ENCODE measurements around the gene TTC9.
A peak's percentile ranks its signal among the peaks of the same experiment; 100 is the strongest.

The TTC9 gene

DNA sequence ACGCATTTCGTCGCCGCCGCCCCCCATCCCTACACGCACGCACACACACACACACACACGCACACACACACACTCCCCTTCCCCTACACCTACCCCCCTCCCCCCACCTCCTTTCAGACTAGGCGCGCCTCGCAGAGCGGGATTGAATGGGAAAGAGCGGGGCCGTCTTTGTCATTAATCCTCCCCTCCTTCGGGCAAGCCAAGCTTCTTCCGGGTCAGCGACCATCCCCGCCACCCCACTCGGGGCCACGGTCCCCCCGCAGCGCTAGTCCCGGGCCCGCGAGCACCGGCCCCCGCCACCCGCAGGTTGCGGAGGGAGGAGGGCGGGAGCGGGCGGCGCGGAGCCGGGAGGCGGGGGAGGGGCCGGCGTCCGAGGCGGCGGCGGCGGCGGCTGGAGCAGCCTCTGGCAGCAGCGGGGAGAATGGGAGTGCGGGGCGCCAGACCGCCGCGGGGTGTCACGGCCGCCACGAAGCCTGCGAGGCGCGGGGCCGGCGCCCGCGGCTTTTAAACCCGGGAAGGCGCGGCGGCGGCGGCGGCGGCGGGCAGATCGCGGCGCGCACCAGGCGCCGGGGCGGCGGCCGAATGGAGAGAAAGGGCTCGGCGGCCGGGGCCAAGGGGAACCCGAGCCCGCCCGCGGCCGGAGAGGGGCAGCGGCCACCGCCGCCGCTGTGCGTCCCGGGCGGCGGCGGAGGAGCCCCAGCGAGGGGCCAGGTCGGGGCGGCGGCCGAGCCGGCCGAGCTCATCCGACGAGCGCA, at the start of gene TTC9:
TSS of gene TTC9 (plus strand) at position 369 of the 755 bp plus-strand sequence. CDS start at position 583, 214 bp downstream.
- DNase-seq (ENCODE audit: insufficient read length, low spot score) = peak; percentile 59

DNA sequence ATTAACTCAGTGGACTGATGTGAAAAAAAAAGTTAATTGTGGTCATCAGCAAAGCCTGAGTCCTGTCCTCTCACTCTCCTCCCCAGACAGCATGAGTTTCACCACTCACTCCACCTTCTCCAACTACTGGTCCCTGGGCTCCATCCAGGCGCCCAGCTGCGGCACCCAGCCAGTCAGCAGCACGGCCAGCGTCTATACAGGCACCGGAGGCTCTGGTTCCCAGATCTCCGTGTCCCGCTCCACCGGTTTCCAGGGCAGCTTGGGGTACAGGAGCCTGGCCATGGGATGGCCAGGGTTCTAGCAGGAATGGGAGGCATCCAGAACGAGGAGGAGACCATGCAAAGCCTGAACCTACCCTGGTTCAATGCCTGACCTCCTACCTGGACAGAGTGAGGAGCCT, 47.3 kb upstream of the TTC9 start:
- DNase-seq (ENCODE audit: insufficient read length, low spot score) (no peak), FAIRE-seq (peak; percentile 42)

More for the DNA sequence above, at the start of gene TTC9:
- FAIRE-seq = peak; percentile 33

DNA sequence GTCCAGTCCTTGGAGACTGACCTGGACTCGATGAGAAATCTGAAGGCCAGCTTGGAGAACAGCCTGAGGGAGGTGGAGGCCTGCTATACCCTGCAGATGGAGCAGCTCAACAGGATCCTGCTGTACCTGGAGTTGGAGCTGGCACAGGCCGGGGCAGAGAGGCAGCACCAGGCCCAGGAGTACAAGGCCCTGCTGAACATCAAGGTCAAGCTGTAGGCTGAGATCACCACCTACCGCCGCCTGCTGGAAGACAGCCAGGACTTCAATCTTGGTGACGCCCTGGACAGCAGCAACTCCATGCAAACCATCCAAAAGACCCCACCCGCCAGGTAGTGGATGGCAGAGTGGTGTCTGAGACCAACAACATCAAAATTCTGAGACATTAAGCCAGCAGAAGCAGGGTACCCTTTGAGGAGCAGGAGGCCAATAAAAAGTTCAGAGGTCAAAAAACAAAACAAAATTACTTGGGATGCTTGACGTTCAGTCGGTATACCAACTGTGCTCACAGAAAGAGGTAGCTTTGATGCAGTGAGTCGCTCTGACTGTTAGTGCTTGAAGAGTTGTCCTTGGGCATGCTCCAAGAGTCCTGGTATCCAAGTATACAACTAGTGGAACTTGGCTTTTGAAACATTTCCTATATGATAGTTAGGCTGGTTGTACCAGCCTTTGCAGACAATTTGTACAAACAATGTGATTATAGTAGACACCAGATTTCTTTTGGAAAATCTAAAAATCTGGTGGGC, 46.1 kb upstream of the TTC9 start:
- FAIRE-seq (no peak), DNase-seq (ENCODE audit: insufficient read length, low spot score) (no peak)

DNA sequence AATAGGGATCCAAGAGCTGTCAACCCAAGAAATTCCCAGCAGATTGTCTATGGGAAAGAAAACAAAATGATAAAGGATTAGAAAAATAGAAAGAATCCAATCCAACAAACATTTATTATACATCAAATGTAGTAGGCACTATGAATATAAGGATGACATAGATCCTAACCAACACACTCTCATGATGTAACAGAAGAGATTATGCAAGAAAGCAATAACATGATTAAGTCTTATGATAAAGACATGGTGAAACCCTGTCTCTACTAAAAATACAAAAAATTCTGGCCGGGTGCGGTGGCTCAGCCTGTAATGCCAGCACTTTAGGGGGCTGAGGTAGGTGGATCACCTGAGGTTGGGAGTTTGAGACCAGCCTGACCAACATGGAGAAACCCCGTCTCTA, 44.0 kb upstream of the TTC9 start:
- FAIRE-seq = no peak

DNA sequence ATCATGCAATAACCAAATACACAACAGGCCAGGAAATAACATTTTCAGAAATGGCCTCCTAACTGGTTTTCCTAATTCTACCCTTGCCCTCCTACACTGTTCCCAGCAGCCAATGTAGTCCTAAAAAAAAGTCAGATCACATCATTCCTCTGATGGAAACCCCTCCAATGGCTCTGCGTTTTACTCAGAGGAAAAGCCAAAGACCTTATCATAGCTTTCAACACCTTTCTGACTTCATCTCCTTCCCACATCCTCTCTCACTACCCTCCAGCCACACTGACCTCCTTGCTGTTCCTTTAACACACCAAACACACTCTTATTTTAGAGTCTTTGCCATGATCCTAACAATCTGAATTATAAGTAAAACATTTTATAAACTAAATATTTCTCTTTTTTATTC, 42.4 kb upstream of the TTC9 start:
- DNase-seq (ENCODE audit: insufficient read length, low spot score) = no peak
- FAIRE-seq = peak; percentile 20

More for the DNA sequence above, 44.0 kb upstream of the TTC9 start:
- DNase-seq (ENCODE audit: insufficient read length, low spot score) = no peak

DNA sequence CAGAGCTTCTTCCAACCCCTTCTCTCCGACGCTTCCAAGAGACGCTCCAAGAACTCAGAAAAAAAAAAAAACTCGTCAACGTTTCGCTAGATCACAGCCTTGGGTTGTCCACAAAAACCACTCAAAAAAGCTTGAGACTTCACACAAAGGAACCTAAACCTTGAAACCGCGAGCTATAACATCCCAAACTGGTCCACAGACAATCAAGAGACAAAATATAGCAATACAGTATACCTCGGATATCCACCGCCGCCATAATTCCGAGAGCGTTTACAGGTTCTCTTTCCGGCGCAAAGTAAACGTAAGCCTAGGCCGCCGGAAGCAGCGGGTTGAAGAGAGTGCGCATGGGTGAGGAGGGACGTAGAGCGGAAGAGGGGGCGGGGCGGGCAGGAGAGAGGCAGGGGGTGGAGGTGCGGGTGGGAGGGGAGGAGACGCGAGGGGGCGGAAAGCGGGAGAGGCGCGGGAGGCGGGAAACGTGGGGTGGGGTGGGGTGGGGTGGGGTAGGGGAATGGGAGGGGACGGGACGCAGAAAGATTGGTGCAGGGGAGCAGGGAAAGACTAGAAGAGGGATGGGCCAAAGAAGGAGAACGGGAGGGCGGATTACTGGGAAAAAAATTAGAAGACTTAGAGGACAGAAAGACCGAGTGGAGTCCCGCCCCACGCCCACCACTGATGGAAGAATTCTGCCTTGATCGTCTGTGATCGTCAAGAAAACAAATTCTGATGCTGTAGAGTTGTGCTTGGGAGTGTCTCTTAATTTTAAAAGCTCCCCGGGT, 41.1 kb upstream of the TTC9 start, which contains the start of gene MED6:
TSS of gene MED6 (minus strand) at position 274 of the 776 bp plus-strand sequence. CDS start at position 256, 18 bp downstream.
- FAIRE-seq = peak; percentile 99
- peak; percentile 99 for DNase-seq (ENCODE audit: insufficient read length, low spot score)

DNA sequence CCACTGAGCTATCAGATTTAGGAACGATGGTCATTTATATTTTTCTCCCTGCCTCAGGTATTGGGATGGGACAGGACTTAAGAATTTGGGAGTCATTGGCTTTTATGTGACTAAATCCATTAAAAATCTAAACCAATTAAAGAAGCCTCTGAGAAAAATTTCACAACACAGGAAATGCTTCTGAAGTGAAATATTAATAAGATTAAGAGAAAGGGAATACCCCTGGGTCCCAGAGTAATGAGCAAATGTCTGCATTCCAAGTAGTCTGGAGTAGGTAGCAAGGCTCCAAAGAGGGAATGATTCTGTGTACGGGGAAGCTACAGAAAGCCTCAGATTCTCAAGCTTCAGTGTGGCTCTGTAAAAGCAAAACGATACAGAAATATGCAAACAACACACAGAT, 40.6 kb upstream of the TTC9 start:
- no peak for FAIRE-seq
- DNase-seq (ENCODE audit: insufficient read length, low spot score) = peak; percentile 48

DNA sequence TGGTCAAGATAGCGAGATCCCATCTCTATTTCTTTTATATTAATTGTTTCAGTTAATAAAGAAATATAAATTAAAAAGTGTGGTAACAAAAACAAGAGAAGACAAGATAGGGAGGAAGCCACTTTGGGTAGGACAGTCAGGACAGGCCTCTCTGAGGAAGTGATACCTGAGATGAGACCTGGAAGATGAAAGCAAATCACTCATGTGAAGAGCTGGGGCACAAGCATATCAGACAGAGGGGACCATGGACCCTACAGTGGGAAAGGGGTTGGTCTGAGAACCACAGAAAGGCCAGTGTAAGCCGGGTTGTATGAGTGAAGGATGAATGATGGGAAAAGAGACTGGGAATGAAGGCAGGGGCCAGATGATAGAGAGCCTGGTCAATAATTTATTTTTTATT, 39.5 kb upstream of the TTC9 start:
- no peak for FAIRE-seq
- DNase-seq (ENCODE audit: insufficient read length, low spot score) = no peak

DNA sequence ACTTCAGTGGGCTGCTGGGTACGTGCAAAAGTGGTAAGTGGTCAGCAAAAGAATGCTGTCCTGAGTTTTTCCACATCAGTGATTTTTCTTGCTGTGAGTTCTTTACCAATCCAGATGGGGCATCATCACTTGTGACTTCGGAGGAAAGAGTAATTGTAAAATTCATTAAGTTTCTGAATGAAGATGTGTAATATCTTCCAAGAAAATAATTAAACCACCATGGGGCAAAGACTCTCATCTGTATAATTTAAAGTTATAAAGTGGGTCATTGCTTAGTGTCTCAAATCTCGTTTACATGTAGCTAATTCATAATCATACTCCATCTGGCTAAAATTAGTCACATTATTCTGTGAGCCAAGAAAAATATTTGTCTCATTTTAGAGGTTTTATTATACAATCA, 30.5 kb upstream of the TTC9 start:
- DNase-seq (ENCODE audit: insufficient read length, low spot score) (no peak), FAIRE-seq (peak; percentile 23)

DNA sequence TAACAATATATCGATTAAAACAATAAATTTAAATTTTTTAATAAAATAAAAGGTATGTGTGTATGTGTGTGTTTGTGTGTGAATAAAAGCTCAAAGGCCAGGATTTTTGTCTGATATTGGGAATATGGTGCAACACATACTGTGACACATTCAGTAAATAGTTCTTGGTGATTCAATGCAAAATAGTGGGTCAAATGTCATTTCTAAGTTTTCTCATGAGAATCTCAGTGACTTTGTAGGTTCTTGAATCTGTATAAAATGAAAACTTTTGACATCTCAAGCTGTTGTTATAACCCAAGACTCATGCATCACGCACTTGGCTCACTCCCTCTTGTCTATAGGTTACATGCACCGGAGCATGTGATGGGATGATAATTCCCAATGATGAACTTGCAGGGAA, 25.1 kb upstream of the TTC9 start:
- DNase-seq (ENCODE audit: insufficient read length, low spot score) (no peak), FAIRE-seq (peak; percentile 84)

DNA sequence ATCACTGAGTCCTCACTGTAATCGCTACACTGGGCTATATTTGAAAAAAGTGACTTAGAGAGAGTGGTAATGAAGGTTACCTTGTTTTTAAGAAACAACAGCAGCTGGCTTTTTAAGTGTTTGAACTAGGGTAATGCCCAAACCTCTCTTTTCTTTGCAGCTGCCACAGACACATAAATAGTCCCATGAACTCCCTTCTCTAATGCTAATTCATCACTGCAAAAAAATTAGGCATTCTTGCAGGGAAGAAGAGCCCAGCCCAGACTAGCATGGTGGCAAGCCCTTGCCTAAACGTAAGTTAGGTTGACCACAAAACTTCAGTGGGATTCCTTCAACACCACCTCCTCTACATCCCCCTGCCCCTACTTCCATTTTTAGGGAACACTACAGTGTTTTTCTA, 23.4 kb upstream of the TTC9 start:
- DNase-seq (ENCODE audit: insufficient read length, low spot score) (no peak), FAIRE-seq (no peak)

DNA sequence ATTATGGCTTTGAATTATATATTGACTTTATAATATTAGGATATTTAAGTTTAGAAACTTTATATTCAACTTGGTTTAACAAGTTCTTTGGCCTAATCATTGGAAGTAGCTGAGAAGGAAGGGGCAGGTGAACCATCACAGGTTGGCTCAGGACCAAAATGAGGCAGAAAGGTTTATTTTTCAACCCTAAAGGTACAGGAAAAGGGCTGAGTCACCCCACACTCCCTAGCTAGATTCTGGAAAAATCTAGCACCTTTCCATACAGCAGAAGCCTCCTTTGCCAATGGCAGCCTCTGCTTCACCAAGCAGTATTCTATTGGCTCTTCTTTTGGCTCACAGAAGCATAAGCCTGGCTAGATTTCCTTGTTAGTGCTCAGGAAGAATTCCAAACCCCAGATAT, 22.0 kb upstream of the TTC9 start:
- FAIRE-seq = no peak
- no peak for DNase-seq (ENCODE audit: insufficient read length, low spot score)

DNA sequence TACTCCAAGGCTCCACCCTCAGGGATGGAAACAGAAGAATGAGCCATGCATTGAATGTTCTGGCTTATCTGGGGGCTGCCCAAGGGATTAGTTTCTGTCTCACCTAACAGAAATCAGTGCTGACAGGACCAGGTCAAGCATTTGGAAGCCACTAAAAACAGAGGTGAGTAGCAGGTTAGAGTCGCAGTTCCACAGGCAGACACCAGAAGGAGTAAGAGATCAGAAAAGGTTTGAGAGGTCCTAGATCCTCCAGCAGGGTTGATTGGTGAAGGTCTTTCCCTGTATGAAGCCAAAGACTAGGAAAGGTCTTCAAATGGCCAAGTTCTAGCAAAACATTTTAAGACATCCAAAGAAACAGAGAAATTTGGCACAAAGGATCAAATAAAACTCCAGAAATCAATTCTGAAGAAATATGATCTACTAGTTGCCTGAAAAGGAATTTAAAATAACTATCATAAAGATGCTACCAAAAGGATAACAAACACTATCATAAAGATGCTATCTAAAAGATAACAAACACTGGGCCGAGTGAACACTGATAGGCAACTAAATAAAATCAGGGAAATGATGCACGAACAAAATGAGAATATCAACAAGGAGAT, 19.5 kb upstream of the TTC9 start:
- DNase-seq (ENCODE audit: insufficient read length, low spot score) = peak; percentile 87
- FAIRE-seq = peak; percentile 94

DNA sequence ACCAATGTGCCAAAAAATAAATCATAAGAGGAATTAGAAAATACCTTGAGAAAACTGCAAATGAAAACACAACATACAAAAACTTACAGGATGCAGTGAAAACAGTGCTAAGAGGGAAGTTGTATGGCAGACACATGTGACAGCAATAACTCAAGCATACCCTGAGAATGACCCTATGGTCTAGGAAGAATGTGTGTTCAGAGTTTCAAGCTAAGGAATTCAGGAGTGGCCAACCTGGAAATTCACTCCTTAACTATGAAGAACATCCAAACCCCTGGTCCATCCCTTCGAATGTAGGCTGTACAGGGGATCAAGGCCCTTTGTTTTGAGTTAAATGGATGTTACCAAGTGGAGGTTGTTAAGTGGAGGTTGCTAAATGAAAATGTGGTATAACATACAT, 16.7 kb upstream of the TTC9 start:
- DNase-seq (ENCODE audit: insufficient read length, low spot score) = no peak
- FAIRE-seq = peak; percentile 64

DNA sequence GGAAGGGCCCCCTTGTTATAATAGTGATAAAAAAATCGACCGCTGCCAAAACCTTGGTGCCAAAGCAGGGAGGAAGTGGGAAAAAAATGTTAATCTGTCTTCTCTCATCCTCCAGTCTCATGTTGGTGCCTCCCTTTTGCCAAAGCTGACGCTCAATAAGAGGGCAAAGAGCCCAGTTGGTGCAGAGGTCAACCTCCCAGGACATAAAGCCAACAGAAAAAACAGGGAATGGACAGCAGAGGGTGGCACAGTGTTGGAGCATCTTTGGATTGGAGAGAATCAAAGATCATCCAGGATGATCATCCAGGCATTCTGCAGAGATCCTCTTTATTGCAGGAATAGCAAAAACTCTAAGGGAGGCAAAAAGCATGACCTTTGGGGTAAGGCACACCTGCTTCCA, 9.8 kb upstream of the TTC9 start:
- FAIRE-seq (peak; percentile 79), DNase-seq (ENCODE audit: insufficient read length, low spot score) (no peak)

DNA sequence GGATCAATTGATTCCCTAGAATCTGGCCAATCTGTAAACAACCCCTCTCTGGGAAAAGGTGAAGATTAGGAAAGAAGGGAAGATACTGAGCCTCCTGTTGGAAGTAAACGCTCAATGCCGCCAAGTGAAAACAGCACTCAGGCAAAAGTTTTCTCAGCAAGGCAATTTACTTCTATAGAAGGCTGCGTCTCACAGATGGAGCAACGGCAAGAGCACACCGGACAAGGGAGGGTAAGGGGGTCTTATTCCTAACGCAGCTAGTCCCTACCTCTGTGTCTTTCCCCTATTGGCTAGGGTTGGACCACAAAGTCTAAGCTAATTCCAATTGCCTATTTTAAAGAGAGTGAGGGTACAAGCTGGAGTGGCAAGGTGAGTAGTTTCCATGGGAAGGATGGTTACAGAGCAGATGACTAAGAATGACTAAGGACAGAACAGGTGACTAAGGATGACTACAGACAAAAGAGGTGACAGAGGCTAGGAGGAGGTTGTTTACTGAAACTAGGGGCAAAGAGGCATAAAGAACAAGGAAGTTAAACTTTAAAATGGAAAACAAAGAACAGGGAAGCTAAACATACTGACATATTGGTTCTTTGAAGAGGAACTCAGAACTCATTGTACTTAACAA, 5.6 kb upstream of the TTC9 start:
- DNase-seq (ENCODE audit: insufficient read length, low spot score) (no peak), FAIRE-seq (peak; percentile 89)

DNA sequence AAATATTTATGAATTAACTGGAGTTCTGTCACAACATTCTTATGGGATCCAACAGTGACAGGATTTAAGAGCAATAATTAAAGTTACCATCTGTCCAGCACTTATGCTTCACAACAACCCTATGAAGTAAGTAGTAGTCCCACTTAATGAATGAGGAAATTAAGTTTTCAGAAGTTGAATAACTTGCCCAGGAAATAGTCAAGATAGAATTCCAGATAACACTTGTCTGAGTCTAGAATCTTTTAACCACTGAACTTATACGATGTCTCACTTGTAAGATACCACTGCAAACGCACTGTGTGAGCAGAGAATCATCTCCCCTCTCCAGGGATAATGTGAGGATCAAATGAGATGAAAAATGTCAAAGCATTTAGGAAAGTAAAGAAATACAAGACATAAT, 3.3 kb upstream of the TTC9 start:
- DNase-seq (ENCODE audit: insufficient read length, low spot score) = no peak
- peak; percentile 16 for FAIRE-seq

DNA sequence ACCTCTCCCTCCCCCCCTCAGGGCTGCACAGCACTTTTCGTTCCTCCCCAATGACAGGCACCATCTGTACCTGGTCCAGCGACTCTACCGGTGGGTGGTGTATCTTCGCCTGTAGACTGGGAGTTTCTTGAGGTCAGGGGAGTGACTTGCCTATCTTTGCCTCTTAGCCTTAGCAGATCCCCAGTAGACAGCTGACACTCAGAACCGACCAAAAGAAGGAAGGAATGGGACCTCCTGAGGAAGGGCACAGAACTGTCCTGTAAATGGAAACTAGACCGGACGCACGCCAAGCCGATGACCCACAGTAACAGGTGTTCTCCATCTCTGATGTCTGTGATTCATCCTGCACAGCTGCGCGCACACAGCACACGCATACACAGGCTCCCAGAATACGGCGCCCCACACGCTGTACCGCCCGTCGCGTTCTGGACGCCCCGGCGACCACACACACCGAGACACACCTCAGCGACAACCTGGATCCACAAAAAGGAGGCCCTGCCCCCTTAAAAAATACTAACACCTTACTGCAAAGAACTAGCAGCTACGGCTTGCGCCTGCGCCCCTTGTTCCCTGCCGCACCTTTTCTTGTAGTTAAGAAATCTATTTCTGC, 673 bp upstream of the TTC9 start:
- peak; percentile 97 for FAIRE-seq
- peak; percentile 81 for DNase-seq (ENCODE audit: insufficient read length, low spot score)

DNA sequence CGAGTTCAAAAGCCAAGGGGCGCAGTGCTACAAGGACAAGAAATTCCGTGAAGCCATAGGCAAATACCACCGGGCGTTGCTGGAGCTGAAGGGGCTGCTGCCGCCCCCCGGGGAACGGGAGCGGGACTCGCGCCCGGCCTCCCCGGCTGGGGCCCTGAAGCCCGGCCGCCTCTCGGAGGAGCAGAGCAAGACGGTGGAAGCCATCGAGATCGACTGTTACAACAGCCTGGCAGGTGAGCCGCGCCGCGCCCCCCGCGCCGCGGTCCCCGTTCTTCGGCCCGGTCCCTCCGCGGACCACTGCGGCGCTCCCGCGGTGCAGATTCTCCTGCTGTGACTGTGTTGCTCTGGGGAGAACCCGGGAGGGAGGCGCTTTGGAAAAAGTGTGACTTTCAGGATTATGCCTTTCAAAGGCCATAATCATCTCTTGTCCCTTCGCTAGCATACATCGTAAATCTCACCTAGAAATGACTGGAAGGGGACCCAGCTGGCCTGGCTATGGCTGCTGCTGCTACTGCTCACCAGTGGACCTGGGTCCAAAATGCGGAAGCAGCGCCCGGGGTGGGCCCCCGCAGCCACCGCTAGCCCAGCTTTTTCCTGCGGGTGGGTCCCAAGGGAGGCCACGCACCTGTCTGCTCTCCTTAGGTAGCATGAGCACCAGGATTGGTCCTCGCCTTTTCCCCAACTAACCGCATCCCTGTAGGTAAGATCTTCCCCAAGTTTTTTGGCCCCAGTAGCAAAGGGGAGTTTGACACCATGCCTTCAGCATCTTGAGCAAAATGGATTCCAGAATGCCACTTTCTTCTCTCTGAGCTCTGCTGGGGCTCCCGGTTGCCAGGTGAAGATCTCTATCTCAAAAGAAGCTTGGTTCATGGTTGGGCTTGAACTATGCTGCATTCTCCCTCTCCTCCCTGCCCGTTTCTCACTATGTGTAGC, 853 bp downstream of the TTC9 start:
- no peak for DNase-seq (ENCODE audit: insufficient read length, low spot score)
- FAIRE-seq = peak; percentile 92
